Activated CD4-positive, alpha-beta T cell treated with anti-CD3 and anti-CD28 coated beads for 36 hours (primary cell): ENCODE results near the gene NCOA5. TPM values are rescaled to one million over a fixed set of nuclear protein-coding genes. Genes with fewer than 3 reads are reported as not detected.

Experiments
- ATAC-seq: fragments of 200-7000 bp; cut with Tn5 transposase; one replicate; pipeline ENCODE4 v1.10.0; 2021; ENCODE audit warnings: mild to moderate bottlenecking, moderate library complexity
- CTCF ChIA-PET: fragments of 350-600 bp; sonication (Branson Sonifier 250); formaldehyde crosslinking; loops from one replicate; lab custom pipeline; 2021; ENCODE audit warnings: antibody characterized with exemption; lab: Charles Lee
- POLR2A ChIA-PET: fragments of 350-600 bp; sonication (Branson Sonifier 250); formaldehyde crosslinking; loops from one replicate; lab custom pipeline; 2021; ENCODE audit warnings: antibody characterized with exemption, inconsistent platforms; lab: Charles Lee
- DNase-seq: peaks from one replicate; pipeline ENCODE4 v3.0.0-alpha.2; 2020
- H3K27ac Mint-ChIP-seq: one replicate; pipeline ENCODE4 v1.8.0; 2021; ENCODE audit warnings: mixed read lengths
- H3K27me3 Mint-ChIP-seq: one replicate; pipeline ENCODE4 v1.8.0; 2021; ENCODE audit warnings: mixed read lengths
- H3K36me3 Mint-ChIP-seq: one replicate; pipeline ENCODE4 v1.8.0; 2021; ENCODE audit warnings: low read depth, mixed read lengths
- H3K4me1 Mint-ChIP-seq: one replicate; pipeline ENCODE4 v1.8.0; 2021; ENCODE audit warnings: mixed read lengths
- H3K4me3 Mint-ChIP-seq: one replicate; pipeline ENCODE4 v1.8.0; 2021; ENCODE audit warnings: mild to moderate bottlenecking, moderate library complexity, mixed read lengths
- H3K9me3 Mint-ChIP-seq: one replicate; pipeline ENCODE4 v1.8.0; 2021; ENCODE audit warnings: low read depth, mixed read lengths
- intact Hi-C, 2 experiments: fragments of 100-400 bp; cut with DNase I in 1 of 2; cut with micrococcal nuclease in 1 of 2; formaldehyde crosslinking; loops; one replicate each; pipeline versions ENCODE4 v1.14.2 to v1.15.1; 2022 to 2024; cut with DNase I, micrococcal nuclease
- total RNA-seq, 2 experiments: library from RNA; stranded (reverse); gene quantifications; one replicate each; pipeline ENCODE4 v1.2.3, GENCODE V29; 2021

Gene NCOA5
- total RNA-seq, 2 experiments from 2014 or later: 17.9 to 18.8 TPM

DNA sequence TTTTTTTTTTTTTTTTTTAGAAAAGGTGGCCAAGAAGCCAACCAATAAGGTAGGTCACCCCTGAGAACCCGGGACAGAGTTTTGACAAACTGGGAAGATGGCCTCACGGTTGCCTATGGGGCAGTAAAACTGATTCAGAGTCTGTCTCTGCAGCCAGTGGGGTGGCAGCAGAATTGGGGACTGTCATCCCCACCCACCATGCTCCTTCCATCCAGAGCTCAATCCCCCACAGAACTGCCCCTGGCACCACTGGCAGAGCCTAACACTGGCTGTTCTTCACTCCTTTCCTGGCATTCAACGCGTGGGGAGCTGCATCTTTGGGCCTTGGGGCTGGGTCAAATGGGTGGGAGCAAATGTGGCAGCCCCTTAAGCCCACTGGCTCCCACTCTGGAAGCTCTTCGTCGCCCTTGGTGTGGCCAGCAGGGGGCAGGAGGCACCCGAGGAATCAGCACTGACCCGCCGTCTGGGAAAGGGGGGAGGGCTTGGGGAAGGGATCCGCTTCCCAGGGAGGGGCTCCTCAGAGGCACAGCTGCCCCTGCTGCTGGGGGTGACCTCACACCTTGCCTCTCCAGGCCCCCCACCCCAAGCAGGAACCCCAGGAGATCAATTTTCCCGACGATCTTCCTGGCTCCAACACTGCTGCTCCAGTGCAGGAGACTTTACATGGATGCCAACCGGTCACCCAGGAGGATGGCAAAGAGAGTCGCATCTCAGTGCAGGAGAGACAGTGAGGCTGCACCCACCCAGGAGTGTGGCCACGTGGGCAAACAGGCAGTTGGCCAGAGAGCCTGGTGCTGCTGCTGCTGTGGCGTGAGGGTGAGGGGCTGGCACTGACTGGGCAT is 38.8 kb upstream of the NCOA5 start:
- ATAC-seq (no peak), DNase-seq (peak; percentile 24)
- Mint-ChIP-seq H3K36me3 (no peaks in the 10 kb centered on the region), H3K4me3 (no peak overlapping the region), H3K4me1 (peaks cover 2% of the 10 kb centered on the region), H3K27me3 (peaks cover 32% of the 10 kb centered on the region), H3K27ac (no peak overlapping the region), H3K9me3 (no peaks in the 10 kb centered on the region)
- ChIA-PET POLR2A (no interaction called here), CTCF (interaction anchor here (0.7 to 1.4 kb wide), 6 partner anchors 9 to 330 kb away, joined by 3 to 4 read pairs (median 3); no protein-coding TSS in a partner anchor)
- intact Hi-C loops: no loop called here

DNA sequence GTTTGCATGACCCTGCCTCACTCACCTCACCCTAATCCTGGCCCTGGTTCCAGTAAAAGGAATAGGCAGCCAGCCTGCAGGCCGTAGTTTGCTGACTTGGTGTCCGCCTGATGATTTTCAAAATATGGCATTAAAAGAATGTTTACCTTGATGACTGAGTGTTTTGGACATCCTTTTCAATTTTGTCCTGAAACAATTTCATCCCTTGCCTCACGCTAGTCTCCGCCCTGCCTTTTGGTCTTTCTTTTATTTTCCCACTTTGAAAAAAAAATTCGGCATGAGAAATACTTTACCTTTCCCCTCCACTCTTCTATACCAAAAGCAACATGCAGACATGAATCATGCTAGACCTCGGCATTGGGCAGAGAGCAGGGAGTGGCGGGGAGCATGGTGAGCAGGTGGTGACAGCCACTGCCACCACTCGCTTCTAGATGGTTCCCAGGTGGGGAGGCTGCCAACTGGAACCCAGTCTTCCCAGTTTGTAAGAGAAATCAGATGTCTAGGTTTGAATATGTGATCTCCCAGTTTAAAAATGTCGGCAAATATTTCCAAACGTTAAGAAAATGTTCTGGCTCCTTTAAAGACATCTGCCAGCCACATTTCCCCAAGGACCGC is 37.7 kb upstream of the NCOA5 start:
- POLR2A ChIA-PET: no interaction called here
- Mint-ChIP-seq H3K27ac (no peak overlapping the region), H3K27me3 (peaks cover 25% of the 10 kb centered on the region), H3K9me3 (no peaks in the 10 kb centered on the region), H3K4me3 (no peak overlapping the region), H3K36me3 (no peaks in the 10 kb centered on the region), H3K4me1 (no peaks in the 10 kb centered on the region)
- no peak for ATAC-seq
- intact Hi-C loops: no loop called here
- DNase-seq: no peak
- CTCF ChIA-PET: interaction anchor here (0.9 kb wide), 2 partner anchors 9 to 49 kb away, joined by 3 read pairs; no protein-coding TSS in a partner anchor

DNA sequence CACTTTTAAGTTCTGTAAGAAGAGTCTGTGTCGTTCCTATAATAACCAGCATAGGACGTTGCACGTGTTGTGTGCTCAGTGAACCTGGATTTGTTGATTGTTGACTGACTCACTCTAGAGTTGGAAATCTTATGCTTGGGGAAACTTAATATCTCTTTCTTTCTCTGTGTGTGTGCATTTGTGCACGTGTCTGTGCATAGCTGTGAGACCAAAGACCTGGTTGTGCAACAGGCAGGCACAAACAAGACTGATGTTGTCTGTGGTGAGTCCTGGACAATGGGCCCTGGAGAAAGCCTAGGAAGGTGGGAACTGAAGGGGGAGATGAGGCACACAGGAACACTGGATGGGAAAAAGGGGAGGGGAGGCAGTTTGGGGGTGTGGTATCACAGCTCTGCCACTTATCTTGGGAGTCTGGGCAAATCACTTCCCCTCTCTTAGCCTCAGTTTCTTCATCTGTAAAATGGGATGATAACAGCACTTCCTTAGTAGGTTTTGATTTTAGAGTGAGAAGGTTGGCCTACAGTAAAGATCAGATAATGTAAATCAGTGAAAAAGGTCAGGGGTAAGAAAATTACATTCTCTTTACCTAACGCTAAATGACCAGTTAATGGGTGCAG is 36.8 kb upstream of the NCOA5 start:
- ChIA-PET POLR2A (interaction anchor here (0.6 kb wide), 1 partner anchor 320 kb away, joined by 3 read pairs; no protein-coding TSS in a partner anchor), CTCF (no interaction called here)
- H3K27ac Mint-ChIP-seq: no peak overlapping the region
- no peak for DNase-seq
- intact Hi-C loops: no loop called here
- no peaks in the 10 kb centered on the region for H3K9me3 Mint-ChIP-seq
- no peak for ATAC-seq
- no peaks in the 10 kb centered on the region for H3K36me3 Mint-ChIP-seq
- H3K27me3 Mint-ChIP-seq: peaks cover 20% of the 10 kb centered on the region
- no peaks in the 10 kb centered on the region for H3K4me1 Mint-ChIP-seq
- H3K4me3 Mint-ChIP-seq: no peak overlapping the region

DNA sequence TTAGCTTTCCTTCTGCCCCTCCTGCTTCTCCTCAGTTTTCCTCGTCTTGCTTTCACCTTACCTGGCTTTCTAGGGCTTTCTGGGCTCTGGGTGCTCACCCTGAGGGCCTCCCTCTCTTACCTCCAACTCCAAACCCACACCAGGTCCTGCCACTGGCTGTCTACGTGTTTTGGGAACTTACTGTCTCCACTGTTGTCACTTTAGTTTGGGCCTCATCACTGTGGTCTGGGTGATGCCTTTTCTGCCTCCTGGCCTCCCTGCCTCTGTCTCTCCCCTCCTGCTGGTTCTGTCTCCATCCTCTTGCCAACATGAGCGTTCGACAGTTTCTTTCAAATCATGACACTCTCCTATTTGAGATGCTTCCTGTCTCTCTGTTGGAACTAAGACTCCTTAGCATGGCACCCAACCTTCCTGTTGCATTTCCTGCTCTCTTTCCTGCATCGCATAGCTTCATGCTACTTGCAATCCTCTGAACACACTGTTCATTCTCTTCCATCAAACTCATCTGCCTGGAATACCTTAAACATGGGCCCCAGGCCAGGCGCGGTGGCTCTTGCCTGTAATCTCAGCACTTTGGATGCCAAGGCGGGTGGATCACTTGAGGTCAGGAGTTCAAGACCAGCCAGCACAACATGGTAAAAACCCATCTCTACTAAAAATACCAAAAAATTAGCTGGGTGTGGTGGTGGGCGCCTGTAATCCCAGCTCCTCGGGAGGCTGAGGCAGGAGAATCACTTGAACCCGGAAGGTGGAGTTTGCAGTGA is 33.9 kb upstream of the NCOA5 start:
- no peak overlapping the region for H3K4me3 Mint-ChIP-seq
- no peaks in the 10 kb centered on the region for H3K9me3 Mint-ChIP-seq
- peaks cover 9% of the 10 kb centered on the region for H3K27me3 Mint-ChIP-seq
- no peak overlapping the region for H3K27ac Mint-ChIP-seq
- CTCF ChIA-PET: no interaction called here
- POLR2A ChIA-PET: no interaction called here
- H3K36me3 Mint-ChIP-seq: no peaks in the 10 kb centered on the region
- intact Hi-C loops: no loop called here
- peaks cover 2% of the 10 kb centered on the region for H3K4me1 Mint-ChIP-seq
- ATAC-seq (no peak), DNase-seq (no peak)

DNA sequence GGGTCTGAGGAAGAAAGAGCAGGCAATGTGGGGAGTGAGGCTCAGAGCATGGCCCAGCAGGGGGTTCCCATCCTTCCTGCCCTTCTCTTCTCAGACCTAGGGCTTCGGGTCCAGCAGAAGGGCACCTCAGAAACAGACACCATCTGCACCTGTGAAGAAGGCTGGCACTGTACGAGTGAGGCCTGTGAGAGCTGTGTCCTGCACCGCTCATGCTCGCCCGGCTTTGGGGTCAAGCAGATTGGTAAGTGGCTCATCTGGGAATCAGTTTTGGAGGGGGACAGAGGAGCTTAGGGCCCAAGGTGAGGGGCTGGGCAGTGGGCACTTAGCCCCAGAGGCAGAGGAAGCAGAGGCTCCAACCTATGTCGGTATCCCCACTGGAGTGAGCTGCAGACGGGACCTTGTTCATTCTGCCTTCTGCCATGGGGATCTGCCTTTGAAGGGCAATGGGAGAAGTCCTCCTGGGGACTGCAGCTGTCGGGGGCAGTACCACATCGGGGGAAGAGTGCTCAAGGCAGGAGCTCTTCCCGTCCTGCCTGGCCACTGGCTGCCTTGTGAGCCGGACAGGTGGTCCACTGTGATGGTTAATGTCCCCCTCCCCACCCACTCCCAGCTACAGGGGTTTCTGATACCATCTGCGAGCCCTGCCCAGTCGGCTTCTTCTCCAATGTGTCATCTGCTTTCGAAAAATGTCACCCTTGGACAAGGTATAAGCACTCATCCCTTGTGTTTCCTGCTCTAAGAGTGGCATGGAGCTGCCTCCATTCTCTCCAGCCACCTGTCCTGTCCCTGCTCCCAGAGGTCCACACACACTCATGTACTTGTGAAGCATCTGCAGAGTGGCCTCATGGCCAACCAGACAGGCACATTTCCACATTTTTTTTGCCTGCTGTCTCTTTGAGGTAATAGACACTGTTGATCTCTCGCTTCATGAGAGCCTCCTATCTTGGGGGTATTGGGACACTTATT is 33.0 kb upstream of the NCOA5 start:
- Mint-ChIP-seq H3K27me3 (peaks cover 10% of the 10 kb centered on the region), H3K36me3 (peaks cover 2% of the 10 kb centered on the region), H3K9me3 (no peaks in the 10 kb centered on the region), H3K27ac (no peak overlapping the region), H3K4me1 (peaks cover 7% of the 10 kb centered on the region), H3K4me3 (no peak overlapping the region)
- POLR2A ChIA-PET: no interaction called here
- no peak for ATAC-seq
- DNase-seq: no peak
- CTCF ChIA-PET: no interaction called here
- intact Hi-C loops: no loop called here

DNA sequence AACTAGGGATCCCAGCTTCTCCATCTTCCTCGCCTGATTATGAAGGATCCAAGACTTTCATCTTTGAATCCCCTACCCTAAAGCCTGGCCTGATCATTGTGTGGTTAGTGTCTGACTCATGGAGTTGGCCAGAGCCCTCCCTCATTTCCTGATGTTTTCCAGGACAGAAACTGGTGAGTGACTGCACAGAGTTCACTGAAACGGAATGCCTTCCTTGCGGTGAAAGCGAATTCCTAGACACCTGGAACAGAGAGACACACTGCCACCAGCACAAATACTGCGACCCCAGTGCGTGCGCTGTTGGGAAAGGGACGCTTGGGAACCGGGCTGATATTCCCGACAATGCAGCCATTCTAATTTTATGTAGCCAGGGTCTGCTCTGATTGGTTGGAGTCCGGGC is 32.3 kb upstream of the NCOA5 start:
- Mint-ChIP-seq H3K4me1 (peaks cover 11% of the 10 kb centered on the region), H3K27ac (no peak overlapping the region), H3K4me3 (no peak overlapping the region), H3K36me3 (peaks cover 2% of the 10 kb centered on the region), H3K9me3 (no peaks in the 10 kb centered on the region), H3K27me3 (peaks cover 6% of the 10 kb centered on the region)
- POLR2A ChIA-PET: no interaction called here
- no peak for DNase-seq
- CTCF ChIA-PET: no interaction called here
- ATAC-seq: no peak
- intact Hi-C loops: no loop called here

DNA sequence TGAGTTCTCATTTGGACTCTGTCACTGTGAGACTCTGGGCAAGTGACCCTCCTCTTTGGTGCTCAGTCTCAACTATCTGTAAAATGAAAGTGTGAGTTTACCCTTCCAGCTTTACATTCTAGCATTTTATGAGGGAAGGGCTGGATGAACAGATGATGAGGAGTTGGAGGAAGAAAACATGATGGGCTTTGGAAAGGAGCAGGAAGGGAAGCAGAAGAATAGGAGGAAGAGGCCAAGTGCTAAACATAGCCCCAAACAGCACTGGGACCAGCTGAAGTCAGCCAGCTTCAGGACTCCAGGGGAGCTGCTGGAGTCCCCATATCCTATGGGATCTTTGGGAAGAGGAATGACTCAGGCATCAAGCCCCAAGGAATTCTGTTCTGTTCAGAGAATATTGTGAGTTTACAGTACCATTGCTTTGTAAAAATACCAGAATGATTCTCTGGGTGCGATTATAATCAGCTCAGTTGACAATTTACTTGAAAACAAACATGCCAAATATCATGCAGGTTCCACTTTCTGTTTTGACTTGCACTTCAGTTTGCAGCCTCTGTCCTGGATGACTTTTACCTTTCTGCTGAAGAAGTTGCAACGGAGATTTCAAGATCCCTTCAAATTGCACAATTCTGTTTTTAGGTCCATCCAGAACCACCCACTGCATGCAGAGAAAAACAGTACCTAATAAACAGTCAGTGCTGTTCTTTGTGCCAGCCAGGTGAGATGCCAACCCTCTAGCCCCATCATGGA is 31.6 kb upstream of the NCOA5 start:
- intact Hi-C loops: no loop called here
- Mint-ChIP-seq H3K27me3 (peaks cover 6% of the 10 kb centered on the region), H3K36me3 (peaks cover 2% of the 10 kb centered on the region), H3K4me3 (no peak overlapping the region), H3K9me3 (no peaks in the 10 kb centered on the region), H3K27ac (no peak overlapping the region), H3K4me1 (peaks cover 11% of the 10 kb centered on the region)
- ChIA-PET CTCF (interaction anchor here (0.6 to 3.0 kb wide), 3 partner anchors 8 to 122 kb away, joined by 3 to 18 read pairs (median 3); no protein-coding TSS in a partner anchor), POLR2A (no interaction called here)
- DNase-seq (no peak), ATAC-seq (no peak)

DNA sequence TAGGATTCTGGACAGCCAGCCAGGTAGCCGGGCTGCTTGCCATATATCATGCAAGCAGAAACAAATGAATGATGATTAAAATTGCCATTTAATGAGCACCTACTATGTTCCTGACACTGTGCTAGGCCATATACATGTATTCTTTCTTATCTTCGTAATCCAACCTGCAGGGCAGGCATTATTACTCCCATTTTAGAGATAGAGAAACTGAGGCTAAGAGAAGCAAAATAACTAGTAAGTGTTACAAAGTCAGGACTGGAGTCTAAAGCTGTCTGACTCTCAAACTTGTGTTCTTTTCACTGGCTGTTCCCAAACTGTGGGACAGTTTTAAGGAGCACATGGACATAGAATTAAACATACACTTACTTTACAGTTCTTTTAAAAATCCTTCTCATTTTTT is 30.4 kb upstream of the NCOA5 start:
- Mint-ChIP-seq H3K27me3 (peaks cover 8% of the 10 kb centered on the region), H3K4me1 (peaks cover 11% of the 10 kb centered on the region), H3K27ac (peak overlapping the region; percentile 22), H3K4me3 (no peak overlapping the region), H3K36me3 (peaks cover 2% of the 10 kb centered on the region), H3K9me3 (no peaks in the 10 kb centered on the region)
- POLR2A ChIA-PET: no interaction called here
- CTCF ChIA-PET: interaction anchor here (0.7 to 3.0 kb wide), 3 partner anchors 9 to 106 kb away, joined by 3 to 18 read pairs (median 3); no protein-coding TSS in a partner anchor
- intact Hi-C loops: no loop called here
- no peak for ATAC-seq
- DNase-seq: no peak

DNA sequence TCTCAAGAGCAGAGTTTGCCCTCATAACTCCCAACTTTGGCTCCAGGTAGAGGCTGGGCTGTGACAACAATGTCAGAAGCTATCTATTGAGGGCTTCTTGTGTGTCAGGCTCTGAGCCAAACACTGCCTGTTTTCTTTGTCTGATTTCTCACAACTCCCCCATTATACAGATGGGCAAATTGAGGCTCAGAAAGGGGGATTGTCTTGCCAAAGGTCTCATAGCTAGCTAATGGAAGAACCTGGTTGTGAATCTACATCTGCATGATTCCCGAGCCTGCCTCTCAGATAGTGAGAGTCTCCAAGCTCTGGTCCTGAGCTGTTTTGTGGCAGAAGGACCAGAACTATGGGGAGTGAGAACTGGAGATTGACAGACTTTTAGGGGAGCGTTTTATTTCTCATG is 29.8 kb upstream of the NCOA5 start:
- no peak overlapping the region for H3K4me3 Mint-ChIP-seq
- no peaks in the 10 kb centered on the region for H3K9me3 Mint-ChIP-seq
- ChIA-PET POLR2A (no interaction called here), CTCF (interaction anchor here (0.7 to 3.0 kb wide), 2 partner anchors 9 to 12 kb away, joined by 3 to 18 read pairs; no protein-coding TSS in a partner anchor)
- H3K36me3 Mint-ChIP-seq: peaks cover 2% of the 10 kb centered on the region
- DNase-seq (no peak), ATAC-seq (no peak)
- peaks cover 11% of the 10 kb centered on the region for H3K27me3 Mint-ChIP-seq
- H3K27ac Mint-ChIP-seq: no peak overlapping the region
- intact Hi-C loops: no loop called here
- H3K4me1 Mint-ChIP-seq: peaks cover 11% of the 10 kb centered on the region
